Karpas-422 (cell line): ENCODE results near the gene IL16. TPM values are rescaled to one million over a fixed set of nuclear protein-coding genes. Genes with fewer than 3 reads are reported as not detected.
"Not testable (repeated sequence)": the region's sequence is repeated elsewhere in the genome, so short reads cannot be mapped to it uniquely, and the experiment has no call there.

Source experiments
- DNase-seq: peaks from one replicate; pipeline ENCODE4 v3.0.0-alpha.2; 2015
- H2AFZ ChIP-seq: fragments of 200-600 bp; sonication (generic); 2 replicates; pipeline ENCODE4 v1.6.1; 2014; ENCODE audit warnings: antibody characterized with exemption, low read length, mixed read lengths
- H3K27ac ChIP-seq: fragments of 200-600 bp; sonication (generic); 2 replicates; pipeline ENCODE4 v1.5.1; 2014; ENCODE audit warnings: mild to moderate bottlenecking, low read length, moderate library complexity
- H3K27me3 ChIP-seq: fragments of 200-600 bp; sonication (generic); 2 replicates; pipeline ENCODE4 v1.6.1; 2014; ENCODE audit warnings: low read length, mixed read lengths
- H3K36me3 ChIP-seq: fragments of 200-600 bp; sonication (generic); 2 replicates; pipeline ENCODE4 v1.6.1; 2014; ENCODE audit warnings: low read length, mixed read lengths; ENCODE audit not compliant: insufficient read depth
- H3K4me1 ChIP-seq: fragments of 200-600 bp; sonication (generic); 2 replicates; pipeline ENCODE4 v1.6.1; 2014; ENCODE audit warnings: mild to moderate bottlenecking, low read length, mixed read lengths
- H3K4me2 ChIP-seq: fragments of 200-600 bp; sonication (generic); 2 replicates; pipeline ENCODE4 v1.6.1; 2014; ENCODE audit warnings: low read length, low read depth, mild to moderate bottlenecking; ENCODE audit not compliant: poor library complexity, severe bottlenecking
- H3K4me3 ChIP-seq: fragments of 200-600 bp; sonication (generic); 2 replicates; pipeline ENCODE4 v1.5.1; 2014; ENCODE audit warnings: mild to moderate bottlenecking, antibody characterized with exemption, low read length, mixed read lengths
- H3K79me2 ChIP-seq: fragments of 200-600 bp; sonication (generic); 2 replicates; pipeline ENCODE4 v1.6.1; 2014; ENCODE audit warnings: mild to moderate bottlenecking, low read length, mixed read lengths
- H3K9ac ChIP-seq: fragments of 200-600 bp; sonication (generic); 2 replicates; pipeline ENCODE4 v1.6.0; 2014; ENCODE audit warnings: low read length
- H3K9me2 ChIP-seq: fragments of 200-600 bp; sonication (generic), shearing (Covaris generic); replicated peaks from 2 replicates; pipeline ENCODE4 v1.6.0; 2014; ENCODE audit warnings: mild to moderate bottlenecking, low read length, moderate library complexity; ENCODE audit not compliant: insufficient read depth
- H3K9me3 ChIP-seq: fragments of 300-700, 200-600 bp; sonication (generic); 2 replicates; pipeline ENCODE4 v1.6.1; 2014; ENCODE audit warnings: low read length, mixed read lengths
- H4K20me1 ChIP-seq: fragments of 200-600 bp; sonication (generic); 2 replicates; pipeline ENCODE4 v1.6.1; 2014; ENCODE audit warnings: mild to moderate bottlenecking, antibody characterized with exemption, low read length, low read depth; ENCODE audit not compliant: insufficient read depth
- total RNA-seq: library from RNA; depleted of rRNA; stranded (reverse); fragments of >200 nt; shearing (Covaris generic); gene quantifications from 2 replicates; pipeline ENCODE4 v1.2.3, GENCODE V29; 2014; ENCODE audit warnings: low replicate concordance

The IL16 gene
- total RNA-seq, 1 experiment from 2014 or later = 3.3 TPM

- not testable (repeated sequence) for H3K4me1 ChIP-seq, H3K9ac ChIP-seq, H3K36me3 ChIP-seq, H3K4me3 ChIP-seq, H3K4me2 ChIP-seq, H3K27ac ChIP-seq, H2AFZ ChIP-seq, H4K20me1 ChIP-seq, DNase-seq, H3K79me2 ChIP-seq, H3K9me3 ChIP-seq, H3K27me3 ChIP-seq, H3K9me2 ChIP-seq
Measured at GRCh38 chr15:81207987-81208386, 11.3 kb downstream of the IL16 start.

DNA sequence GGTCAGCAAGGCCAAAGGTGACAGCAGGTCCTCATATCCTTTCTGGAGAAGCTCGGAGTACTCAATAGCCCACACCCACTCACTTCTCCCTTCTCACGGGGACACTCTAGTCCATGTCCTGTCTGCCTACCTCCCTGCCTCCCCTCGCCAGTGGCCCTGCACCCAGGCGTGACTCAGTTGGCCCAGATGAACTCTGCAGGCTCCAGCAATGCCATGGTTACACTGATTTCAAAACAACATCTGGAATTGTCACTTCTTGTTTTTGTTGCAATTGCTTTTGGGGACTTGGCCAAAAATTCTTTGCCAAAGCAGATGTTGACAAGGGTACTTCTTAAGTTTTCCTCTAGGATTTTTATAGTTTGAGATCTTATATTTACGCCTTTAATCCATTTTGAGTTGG, 13.0 kb downstream of the IL16 start:
- H3K27ac ChIP-seq = no peak overlapping the region

DNA sequence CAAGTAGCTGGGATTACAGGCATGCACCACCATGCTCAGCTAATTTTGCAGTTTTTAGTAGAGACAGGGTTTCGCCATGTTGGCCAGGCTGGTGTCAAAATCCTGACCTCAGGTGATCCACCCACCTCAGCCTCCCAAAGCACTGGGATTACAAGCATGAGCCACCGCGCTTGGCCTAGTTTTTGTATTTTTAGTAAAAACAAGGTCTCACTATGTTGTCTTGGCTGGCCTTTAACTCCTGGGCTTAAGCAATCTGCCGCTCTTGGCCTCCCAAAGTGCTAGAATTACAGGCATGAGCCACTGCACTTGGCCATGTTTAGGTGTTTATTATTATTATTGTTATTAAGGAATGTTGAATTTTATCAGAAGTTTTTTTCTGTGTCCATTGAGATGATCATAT, 14.7 kb downstream of the IL16 start:
- Histone ChIP-seq H3K36me3 (no peaks in the 10 kb centered on the region), H4K20me1 (no peaks in the 10 kb centered on the region), H3K27me3 (no peaks in the 10 kb centered on the region), H3K9ac (no peak overlapping the region), H3K9me3 (no peaks in the 10 kb centered on the region), H3K4me2 (no peak overlapping the region), H3K9me2 (no peaks in the 10 kb centered on the region), H2AFZ (no peak overlapping the region), H3K79me2 (no peaks in the 10 kb centered on the region), H3K4me3 (no peak overlapping the region), H3K4me1 (no peaks in the 10 kb centered on the region), H3K27ac (no peak overlapping the region)
- DNase-seq = no peak

More for the DNA sequence above, 13.0 kb downstream of the IL16 start:
- H3K4me2 ChIP-seq = no peak overlapping the region
- no peaks in the 10 kb centered on the region for H3K27me3 ChIP-seq
- H3K4me1 ChIP-seq = no peaks in the 10 kb centered on the region
- no peaks in the 10 kb centered on the region for H3K36me3 ChIP-seq
- no peak overlapping the region for H3K4me3 ChIP-seq
- no peaks in the 10 kb centered on the region for H3K79me2 ChIP-seq
- H3K9me3 ChIP-seq = no peaks in the 10 kb centered on the region
- no peaks in the 10 kb centered on the region for H3K9me2 ChIP-seq
- no peak overlapping the region for H2AFZ ChIP-seq
- H3K9ac ChIP-seq = no peak overlapping the region
- no peaks in the 10 kb centered on the region for H4K20me1 ChIP-seq
- no peak for DNase-seq

DNA sequence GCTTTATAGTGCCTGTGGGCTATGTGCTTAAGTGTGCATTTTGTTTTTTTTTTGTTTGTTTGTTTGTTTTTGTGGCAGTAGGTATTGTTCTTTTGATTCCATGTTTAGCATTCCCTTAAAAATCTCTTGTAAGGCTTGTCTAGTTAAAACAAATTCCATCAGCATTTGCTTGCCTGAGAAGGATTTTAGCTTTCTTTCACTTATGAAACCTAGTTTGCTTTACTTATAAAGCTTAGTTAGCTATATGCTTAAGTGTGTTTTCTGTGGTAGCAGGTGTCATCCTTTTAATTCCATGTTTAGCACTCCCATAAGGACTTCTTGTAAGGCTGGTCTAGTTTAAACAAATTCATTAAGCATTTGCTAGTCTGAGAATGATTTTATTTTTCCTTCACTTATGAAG, 17.3 kb downstream of the IL16 start:
- H3K79me2 ChIP-seq = no peaks in the 10 kb centered on the region
- no peaks in the 10 kb centered on the region for H3K9me3 ChIP-seq
- H4K20me1 ChIP-seq = no peaks in the 10 kb centered on the region
- H3K36me3 ChIP-seq = no peaks in the 10 kb centered on the region
- no peak overlapping the region for H3K4me2 ChIP-seq
- DNase-seq = no peak
- no peak overlapping the region for H3K9ac ChIP-seq
- no peak overlapping the region for H2AFZ ChIP-seq
- H3K27me3 ChIP-seq = no peaks in the 10 kb centered on the region
- no peaks in the 10 kb centered on the region for H3K4me1 ChIP-seq
- H3K9me2 ChIP-seq = no peaks in the 10 kb centered on the region
- H3K27ac ChIP-seq = no peak overlapping the region
- no peak overlapping the region for H3K4me3 ChIP-seq

- Histone ChIP-seq H3K4me3 (no peak overlapping the region), H3K9ac (no peak overlapping the region), H3K36me3 (no peaks in the 10 kb centered on the region), H3K27me3 (no peaks in the 10 kb centered on the region), H3K4me1 (no peaks in the 10 kb centered on the region), H4K20me1 (no peaks in the 10 kb centered on the region), H3K79me2 (no peaks in the 10 kb centered on the region), H3K9me2 (no peaks in the 10 kb centered on the region), H3K4me2 (no peak overlapping the region), H3K9me3 (no peaks in the 10 kb centered on the region), H3K27ac (no peak overlapping the region), H2AFZ (no peak overlapping the region)
- DNase-seq = no peak
Measured at GRCh38 chr15:81215531-81215930, 18.9 kb downstream of the IL16 start.

GRCh38 chr15:81215983-81216382, 19.3 kb downstream of the IL16 start:
- Histone ChIP-seq H4K20me1 (no peaks in the 10 kb centered on the region), H3K79me2 (no peaks in the 10 kb centered on the region), H3K27me3 (no peaks in the 10 kb centered on the region), H3K9me3 (no peaks in the 10 kb centered on the region), H3K9ac (no peak overlapping the region), H3K4me1 (no peaks in the 10 kb centered on the region), H3K36me3 (no peaks in the 10 kb centered on the region), H3K4me3 (no peak overlapping the region), H3K4me2 (no peak overlapping the region), H3K27ac (no peak overlapping the region), H2AFZ (no peak overlapping the region), H3K9me2 (no peaks in the 10 kb centered on the region)
- DNase-seq = no peak

GRCh38 chr15:81216422-81216821, 19.7 kb downstream of the IL16 start:
- Histone ChIP-seq H3K27me3 (no peaks in the 10 kb centered on the region), H3K4me2 (no peak overlapping the region), H3K9me3 (no peaks in the 10 kb centered on the region), H3K9me2 (no peaks in the 10 kb centered on the region), H4K20me1 (no peaks in the 10 kb centered on the region), H3K4me3 (no peak overlapping the region), H3K79me2 (no peaks in the 10 kb centered on the region), H3K4me1 (no peaks in the 10 kb centered on the region), H2AFZ (no peak overlapping the region), H3K36me3 (no peaks in the 10 kb centered on the region), H3K27ac (no peak overlapping the region), H3K9ac (no peak overlapping the region)
- DNase-seq = no peak

DNA sequence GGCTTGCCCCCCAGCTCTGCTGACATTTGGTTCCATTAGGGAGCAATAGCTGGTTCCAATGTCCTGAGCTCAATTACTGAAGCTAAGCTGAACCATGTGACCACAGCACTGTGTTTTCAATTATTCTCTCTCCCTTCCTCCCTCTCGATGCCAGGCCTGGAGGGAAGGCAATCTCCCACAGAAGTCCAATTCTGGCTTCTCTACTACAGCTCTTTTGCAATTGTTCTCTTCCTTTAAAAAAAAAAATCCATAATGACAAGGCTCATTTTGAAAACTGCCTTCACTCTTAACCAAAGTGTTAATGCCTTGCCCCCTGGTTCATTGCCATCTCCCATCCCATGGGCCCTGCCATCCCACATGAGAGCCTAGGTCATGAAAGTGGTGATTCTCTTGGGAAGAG, 24.8 kb downstream of the IL16 start:
- H3K27me3 ChIP-seq = no peaks in the 10 kb centered on the region
- H2AFZ ChIP-seq = no peak overlapping the region
- no peak for DNase-seq
- H3K9me3 ChIP-seq = no peaks in the 10 kb centered on the region
- H3K79me2 ChIP-seq = no peaks in the 10 kb centered on the region
- no peak overlapping the region for H3K9ac ChIP-seq
- no peaks in the 10 kb centered on the region for H3K9me2 ChIP-seq
- H3K36me3 ChIP-seq = no peaks in the 10 kb centered on the region
- H3K4me3 ChIP-seq = no peak overlapping the region
- H4K20me1 ChIP-seq = no peaks in the 10 kb centered on the region
- H3K4me1 ChIP-seq = no peaks in the 10 kb centered on the region
- no peak overlapping the region for H3K27ac ChIP-seq
- H3K4me2 ChIP-seq = no peak overlapping the region

DNA sequence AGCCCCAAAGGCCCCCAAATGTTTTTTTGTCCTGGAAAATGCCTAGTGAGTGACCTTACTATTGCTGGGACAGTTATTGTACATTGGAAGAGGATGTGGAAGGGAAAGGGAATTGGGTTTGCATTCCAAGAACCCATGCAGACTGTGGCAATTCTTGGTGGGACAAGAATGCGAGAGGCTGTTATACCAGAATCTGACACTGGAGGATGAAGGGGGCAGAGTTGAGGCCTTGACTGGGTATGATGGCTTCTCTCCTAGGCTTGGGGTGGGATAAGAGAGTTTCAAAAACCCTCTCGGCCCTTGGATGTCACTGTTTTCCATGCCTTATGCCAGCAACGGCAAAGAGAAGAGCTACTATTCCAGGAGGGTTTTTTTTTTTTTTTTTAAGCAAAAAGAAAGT, 25.3 kb downstream of the IL16 start:
- Histone ChIP-seq H2AFZ (no peak overlapping the region), H3K36me3 (no peaks in the 10 kb centered on the region), H3K4me1 (no peaks in the 10 kb centered on the region), H4K20me1 (no peaks in the 10 kb centered on the region), H3K4me3 (no peak overlapping the region), H3K9ac (no peak overlapping the region), H3K9me2 (no peaks in the 10 kb centered on the region), H3K79me2 (no peaks in the 10 kb centered on the region), H3K4me2 (no peak overlapping the region), H3K27me3 (no peaks in the 10 kb centered on the region), H3K27ac (no peak overlapping the region), H3K9me3 (no peaks in the 10 kb centered on the region)
- no peak for DNase-seq
